ENCODE data around the gene HSPA8.

The HSPA8 gene

GRCh38 chr11:123057661-123058305 lies 4.2 kb downstream of the HSPA8 start:
- no peak overlapping the region for H3K4ac ChIP-seq (ENCODE audit: low read depth in 1 of 2, low read length in 2 of 2)
- no peak overlapping the region for H2BK15ac ChIP-seq (ENCODE audit: low read depth, poor library complexity, severe bottlenecking)
- no peak overlapping the region for H2BK12ac ChIP-seq (ENCODE audit: low read length in 2 of 2)
- H3K4me2 ChIP-seq (ENCODE audit: low read length, poor library complexity, severe bottlenecking) = no peak overlapping the region
- no peak overlapping the region for H3K27ac ChIP-seq (ENCODE audit: low read length, poor library complexity, severe bottlenecking)
- no peaks in the 10 kb centered on the region for H3K79me1 ChIP-seq (replicated peaks; ENCODE audit: low read length, poor library complexity, severe bottlenecking)
- 88% methylated on average over 4 of the region's 5 CpGs for WGBS
- H3K9me3 ChIP-seq (ENCODE audit: control insufficient read depth, low read length) = no peaks in the 10 kb centered on the region
- H3K4me1 ChIP-seq (ENCODE audit: control insufficient read depth, insufficient read depth, low read depth, low read length) = peaks cover 3% of the 10 kb centered on the region
- no peak overlapping the region for H3K23ac ChIP-seq (ENCODE audit: low read length in 2 of 2)
- H2AFZ ChIP-seq (ENCODE audit: low read depth, low read length) = no peak overlapping the region
- no peak overlapping the region for H4K8ac ChIP-seq (ENCODE audit: low read length)
- H2BK5ac ChIP-seq (ENCODE audit: low read depth, low read length, poor library complexity, severe bottlenecking) = no peak overlapping the region
- H3K27me3 ChIP-seq (ENCODE audit: control insufficient read depth in 1 of 2, insufficient read depth in 1 of 2, low read length in 2 of 2) = no peaks in the 10 kb centered on the region
- no peak overlapping the region for H4K91ac ChIP-seq (ENCODE audit: low read length)
- peak overlapping the region; percentile 99 for H3K9ac ChIP-seq (ENCODE audit: low read length)
- H2BK120ac ChIP-seq (ENCODE audit: low read depth, low read length) = no peak overlapping the region
- no peak overlapping the region for H2AK5ac ChIP-seq (ENCODE audit: low read length, severe bottlenecking)
- H3K18ac ChIP-seq (ENCODE audit: low read depth in 1 of 2, low read length in 2 of 2) = no peak overlapping the region
- H3K4me3 ChIP-seq (ENCODE audit: insufficient read depth in 1 of 2, low read depth in 1 of 2, low read length in 2 of 2) = peak overlapping the region in 1 of 2 experiments; percentile 97
- DNase-seq = no peak
- H3K14ac ChIP-seq (ENCODE audit: low read length in 2 of 2) = no peak overlapping the region
- peaks cover 25 to 79% of the 10 kb centered on the region in 2 experiments for H3K36me3 ChIP-seq (ENCODE audit: control insufficient read depth in 1 of 2, insufficient read depth in 2 of 2, low read depth in 1 of 2, low read length in 2 of 2)

DNA sequence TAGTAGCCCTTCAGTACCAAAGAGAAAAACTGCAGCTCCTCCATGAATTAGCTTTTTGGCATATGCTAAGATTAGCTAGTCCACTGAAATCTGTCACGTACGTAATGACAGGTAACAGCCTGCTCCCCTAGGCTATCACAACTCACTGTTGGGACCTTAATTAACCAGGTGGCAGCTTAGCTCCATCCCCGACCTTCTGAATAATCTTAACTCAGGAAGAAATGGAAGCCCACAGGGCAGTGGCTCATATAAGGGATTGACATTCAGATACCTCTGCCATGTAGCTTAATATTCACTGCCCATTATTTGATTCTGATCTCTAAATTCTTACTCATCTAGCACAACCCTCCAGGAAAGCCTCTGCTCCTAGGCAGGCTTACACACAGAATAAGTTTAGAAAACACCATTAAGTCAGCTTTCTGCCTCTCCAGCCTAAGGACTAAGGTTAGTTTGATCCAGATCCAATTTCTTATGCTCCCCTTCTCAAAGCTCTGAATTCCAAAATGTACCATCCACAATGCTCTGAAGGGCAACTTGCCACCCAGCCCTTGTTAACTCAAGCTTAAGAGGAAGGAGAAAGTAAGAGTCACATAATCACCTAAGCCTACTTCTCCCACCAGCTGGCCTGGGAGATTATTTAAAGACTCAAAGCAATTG lies 5.0 kb downstream of the HSPA8 start:
- Histone ChIP-seq H3K4me1 (ENCODE audit: control insufficient read depth, insufficient read depth, low read depth, low read length) (peaks cover 3% of the 10 kb centered on the region), H2AK5ac (ENCODE audit: low read length, severe bottlenecking) (no peak overlapping the region), H3K23ac (ENCODE audit: low read length in 2 of 2) (no peak overlapping the region), H3K4me3 (ENCODE audit: insufficient read depth in 1 of 2, low read depth in 1 of 2, low read length in 2 of 2) (no peak overlapping the region), H2BK5ac (ENCODE audit: low read depth, low read length, poor library complexity, severe bottlenecking) (no peak overlapping the region), H2BK12ac (ENCODE audit: low read length in 2 of 2) (no peak overlapping the region), H3K14ac (ENCODE audit: low read length in 2 of 2) (no peak overlapping the region), H2AFZ (ENCODE audit: low read depth, low read length) (no peak overlapping the region), H3K9ac (ENCODE audit: low read length) (peak overlapping the region; percentile 99), H2BK15ac (ENCODE audit: low read depth, poor library complexity, severe bottlenecking) (no peak overlapping the region), H2BK120ac (ENCODE audit: low read depth, low read length) (no peak overlapping the region), H3K18ac (ENCODE audit: low read depth in 1 of 2, low read length in 2 of 2) (no peak overlapping the region), H3K36me3 (ENCODE audit: control insufficient read depth in 1 of 2, insufficient read depth in 2 of 2, low read depth in 1 of 2, low read length in 2 of 2) (peaks cover 25 to 79% of the 10 kb centered on the region in 2 experiments), H4K8ac (ENCODE audit: low read length) (no peak overlapping the region), H3K79me1 (replicated peaks; ENCODE audit: low read length, poor library complexity, severe bottlenecking) (no peaks in the 10 kb centered on the region), H4K91ac (ENCODE audit: low read length) (no peak overlapping the region), H3K9me3 (ENCODE audit: control insufficient read depth, low read length) (no peaks in the 10 kb centered on the region), H3K27ac (ENCODE audit: low read length, poor library complexity, severe bottlenecking) (peak overlapping the region; percentile 28), H3K4me2 (ENCODE audit: low read length, poor library complexity, severe bottlenecking) (no peak overlapping the region), H3K4ac (ENCODE audit: low read depth in 1 of 2, low read length in 2 of 2) (no peak overlapping the region), H3K27me3 (ENCODE audit: control insufficient read depth in 1 of 2, insufficient read depth in 1 of 2, low read length in 2 of 2) (no peaks in the 10 kb centered on the region)
- no peak for DNase-seq
- whole genome bisulfite sequencing = 86% methylated on average over 3 of the region's 3 CpGs

DNA sequence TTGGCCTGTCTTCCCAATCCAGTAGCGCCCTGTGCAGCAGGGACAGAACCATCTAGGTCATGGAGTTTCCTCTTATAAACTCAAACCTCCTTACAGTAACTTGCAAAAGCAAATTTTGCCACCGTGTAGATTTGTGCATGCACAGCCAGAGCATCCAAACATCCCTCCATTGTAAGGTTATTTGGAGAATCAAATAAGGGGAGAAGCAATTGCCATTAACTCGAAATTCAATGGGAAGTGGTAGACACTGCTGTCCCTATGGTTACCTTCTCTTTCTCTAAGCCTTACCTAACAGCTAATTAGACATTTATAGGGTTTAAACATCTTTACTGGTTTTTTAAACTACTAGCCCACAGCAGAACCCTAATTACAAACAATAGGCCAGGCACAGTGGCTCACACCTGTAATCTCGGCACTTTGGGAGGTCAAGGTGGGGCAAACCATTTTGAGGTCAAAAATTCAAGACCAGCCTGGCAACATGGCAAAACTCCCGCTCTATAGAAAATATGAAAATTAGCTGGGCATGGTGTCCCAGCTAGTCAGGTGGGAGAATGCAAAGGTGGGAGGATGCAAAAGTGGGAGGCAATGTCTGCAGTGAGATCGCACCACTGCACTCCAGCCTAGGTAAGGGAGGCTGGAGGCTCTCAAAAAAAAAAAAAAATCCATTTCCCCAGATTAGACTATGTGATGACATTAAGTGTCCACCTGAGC lies 6.6 kb downstream of the HSPA8 start:
- Histone ChIP-seq H4K91ac (ENCODE audit: low read length) (no peak overlapping the region), H2BK5ac (ENCODE audit: low read depth, low read length, poor library complexity, severe bottlenecking) (no peak overlapping the region), H2AK5ac (ENCODE audit: low read length, severe bottlenecking) (no peak overlapping the region), H4K8ac (ENCODE audit: low read length) (no peak overlapping the region), H3K27me3 (ENCODE audit: control insufficient read depth in 1 of 2, insufficient read depth in 1 of 2, low read length in 2 of 2) (no peaks in the 10 kb centered on the region), H3K4me2 (ENCODE audit: low read length, poor library complexity, severe bottlenecking) (no peak overlapping the region), H3K79me1 (replicated peaks; ENCODE audit: low read length, poor library complexity, severe bottlenecking) (no peaks in the 10 kb centered on the region), H2BK12ac (ENCODE audit: low read length in 2 of 2) (no peak overlapping the region), H3K14ac (ENCODE audit: low read length in 2 of 2) (no peak overlapping the region), H3K18ac (ENCODE audit: low read depth in 1 of 2, low read length in 2 of 2) (no peak overlapping the region), H2BK120ac (ENCODE audit: low read depth, low read length) (no peak overlapping the region), H3K9me3 (ENCODE audit: control insufficient read depth, low read length) (no peaks in the 10 kb centered on the region), H3K4ac (ENCODE audit: low read depth in 1 of 2, low read length in 2 of 2) (no peak overlapping the region), H2AFZ (ENCODE audit: low read depth, low read length) (no peak overlapping the region), H3K23ac (ENCODE audit: low read length in 2 of 2) (no peak overlapping the region), H3K4me3 (ENCODE audit: insufficient read depth in 1 of 2, low read depth in 1 of 2, low read length in 2 of 2) (no peak overlapping the region), H2BK15ac (ENCODE audit: low read depth, poor library complexity, severe bottlenecking) (no peak overlapping the region), H3K4me1 (ENCODE audit: control insufficient read depth, insufficient read depth, low read depth, low read length) (peaks cover 3% of the 10 kb centered on the region), H3K36me3 (ENCODE audit: control insufficient read depth in 1 of 2, insufficient read depth in 2 of 2, low read depth in 1 of 2, low read length in 2 of 2) (peaks cover 25 to 71% of the 10 kb centered on the region in 2 experiments), H3K9ac (ENCODE audit: low read length) (peak overlapping the region; percentile 9), H3K27ac (ENCODE audit: low read length, poor library complexity, severe bottlenecking) (no peak overlapping the region)
- DNase-seq = no peak
- 65% methylated on average over 5 of the region's 6 CpGs for WGBS
